OCI-LY1 (cell line): ENCODE data around the gene BPIFB6.
"Not testable (repeated sequence)": the region's sequence is repeated elsewhere in the genome, so short reads cannot be mapped to it uniquely, and the experiment has no call there.

Source experiments
- EZH2 ChIP-seq: fragments of 200-600 bp; sonication (generic), shearing (Covaris generic); IDR thresholded peaks from 2 replicates; pipeline ENCODE4 v1.8.0; 2017; ENCODE audit warnings: borderline replicate concordance, mixed run types, mild to moderate bottlenecking, antibody characterized with exemption, low read length, moderate library complexity, mixed read lengths
- TF ChIP-seq, protein P1 (sequence below): fragments of 200-600 bp; sonication (generic), shearing (Covaris generic); IDR thresholded peaks from 2 replicates; pipeline ENCODE4 v1.5.1; 2017; ENCODE audit warnings: mild to moderate bottlenecking, antibody characterized with exemption, low read length, moderate library complexity, mixed read lengths

DNA sequence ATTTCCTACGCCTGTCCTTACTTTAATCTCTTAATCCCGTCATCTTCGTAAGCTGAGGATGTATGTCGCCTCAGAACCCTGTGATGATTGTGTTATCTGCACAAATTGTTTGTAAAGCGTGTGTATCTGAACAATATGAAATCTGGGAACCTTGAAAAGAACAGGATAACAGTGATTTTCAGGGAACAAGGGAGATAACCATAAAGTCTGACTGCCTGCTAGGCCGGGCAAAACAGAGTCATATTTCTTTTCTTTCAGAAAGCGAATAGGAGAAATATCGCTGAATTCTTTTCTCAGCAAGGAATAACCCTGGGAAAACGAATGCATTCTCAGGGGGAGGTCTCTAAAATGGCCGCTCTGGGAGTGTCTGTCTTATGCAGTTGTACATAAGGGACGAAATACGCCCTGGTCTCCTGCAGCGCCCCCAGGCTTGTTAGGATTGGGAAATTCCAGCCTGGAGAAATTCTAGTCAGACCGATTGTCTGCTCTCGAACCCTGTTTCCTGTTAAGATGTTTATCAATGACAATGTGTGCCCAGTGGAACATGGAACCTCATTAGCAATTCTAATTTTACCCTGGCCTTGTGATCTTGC, 13.8 kb downstream of the BPIFB6 start:
- TF ChIP-seq, protein P1, sequence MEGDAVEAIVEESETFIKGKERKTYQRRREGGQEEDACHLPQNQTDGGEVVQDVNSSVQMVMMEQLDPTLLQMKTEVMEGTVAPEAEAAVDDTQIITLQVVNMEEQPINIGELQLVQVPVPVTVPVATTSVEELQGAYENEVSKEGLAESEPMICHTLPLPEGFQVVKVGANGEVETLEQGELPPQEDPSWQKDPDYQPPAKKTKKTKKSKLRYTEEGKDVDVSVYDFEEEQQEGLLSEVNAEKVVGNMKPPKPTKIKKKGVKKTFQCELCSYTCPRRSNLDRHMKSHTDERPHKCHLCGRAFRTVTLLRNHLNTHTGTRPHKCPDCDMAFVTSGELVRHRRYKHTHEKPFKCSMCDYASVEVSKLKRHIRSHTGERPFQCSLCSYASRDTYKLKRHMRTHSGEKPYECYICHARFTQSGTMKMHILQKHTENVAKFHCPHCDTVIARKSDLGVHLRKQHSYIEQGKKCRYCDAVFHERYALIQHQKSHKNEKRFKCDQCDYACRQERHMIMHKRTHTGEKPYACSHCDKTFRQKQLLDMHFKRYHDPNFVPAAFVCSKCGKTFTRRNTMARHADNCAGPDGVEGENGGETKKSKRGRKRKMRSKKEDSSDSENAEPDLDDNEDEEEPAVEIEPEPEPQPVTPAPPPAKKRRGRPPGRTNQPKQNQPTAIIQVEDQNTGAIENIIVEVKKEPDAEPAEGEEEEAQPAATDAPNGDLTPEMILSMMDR = not testable (repeated sequence)
- TF ChIP-seq EZH2 = not testable (repeated sequence)
